Esophagus muscularis mucosa (tissue), 3 donors: ENCODE measurements around the gene PTGFRN.

Experiments used
- CTCF ChIP-seq, 3 experiments: fragments of 200-600 bp in 2 of 3; fragments of 450-650 bp in 1 of 3; sonication (generic) in 2 of 3; IDR thresholded peaks; one replicate each; pipeline ENCODE4 v1.5.1; 2017 to 2019; ENCODE audit warnings: antibody characterized with exemption in 3 of 3, mild to moderate bottlenecking in 2 of 3, moderate library complexity in 1 of 3
- POLR2A ChIP-seq: fragments of 450-650 bp; IDR thresholded peaks from one replicate; pipeline ENCODE4 v1.6.1; 2017; ENCODE audit warnings: antibody characterized with exemption, moderate library complexity, mild to moderate bottlenecking, low read depth

- TF ChIP-seq CTCF (IDR thresholded peaks at IDR 0.05) (no peak), POLR2A (no peak)
These were observed 78.5 kb downstream of the PTGFRN start for GRCh38 chr1:116988248-116988647.
